ENCODE results near the gene HLA-DPB1.

DNA sequence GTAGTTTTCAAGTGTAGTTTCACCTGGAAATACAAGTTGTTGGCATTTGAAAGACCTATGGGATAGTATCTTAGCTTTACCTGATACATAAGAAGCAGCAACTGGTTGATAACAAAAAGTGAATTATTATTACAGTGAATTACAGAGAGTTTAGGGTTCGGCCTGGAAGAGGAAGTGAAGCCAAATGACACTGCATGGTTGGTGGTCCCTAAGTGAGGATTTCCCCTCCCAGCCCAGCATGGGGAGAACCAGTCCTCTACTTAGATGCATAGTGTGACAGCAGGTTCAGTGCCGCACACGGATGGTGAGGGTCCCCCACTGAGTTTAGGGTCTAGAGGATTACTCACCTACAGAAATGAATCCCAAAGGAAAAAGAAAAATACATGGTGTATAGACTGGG is 18.1 kb downstream of the HLA-DPB1 start:
- TF ChIP-seq, protein P1, sequence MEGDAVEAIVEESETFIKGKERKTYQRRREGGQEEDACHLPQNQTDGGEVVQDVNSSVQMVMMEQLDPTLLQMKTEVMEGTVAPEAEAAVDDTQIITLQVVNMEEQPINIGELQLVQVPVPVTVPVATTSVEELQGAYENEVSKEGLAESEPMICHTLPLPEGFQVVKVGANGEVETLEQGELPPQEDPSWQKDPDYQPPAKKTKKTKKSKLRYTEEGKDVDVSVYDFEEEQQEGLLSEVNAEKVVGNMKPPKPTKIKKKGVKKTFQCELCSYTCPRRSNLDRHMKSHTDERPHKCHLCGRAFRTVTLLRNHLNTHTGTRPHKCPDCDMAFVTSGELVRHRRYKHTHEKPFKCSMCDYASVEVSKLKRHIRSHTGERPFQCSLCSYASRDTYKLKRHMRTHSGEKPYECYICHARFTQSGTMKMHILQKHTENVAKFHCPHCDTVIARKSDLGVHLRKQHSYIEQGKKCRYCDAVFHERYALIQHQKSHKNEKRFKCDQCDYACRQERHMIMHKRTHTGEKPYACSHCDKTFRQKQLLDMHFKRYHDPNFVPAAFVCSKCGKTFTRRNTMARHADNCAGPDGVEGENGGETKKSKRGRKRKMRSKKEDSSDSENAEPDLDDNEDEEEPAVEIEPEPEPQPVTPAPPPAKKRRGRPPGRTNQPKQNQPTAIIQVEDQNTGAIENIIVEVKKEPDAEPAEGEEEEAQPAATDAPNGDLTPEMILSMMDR (IDR thresholded peaks at IDR 0.05), result no peak
- no peak for TF ChIP-seq POLR2A (IDR thresholded peaks at IDR 0.05)
